Heart right ventricle (tissue), 16 donors: Measurements from ENCODE around the gene SLC25A18. TPM values are rescaled to one million over a fixed set of nuclear protein-coding genes. Genes with fewer than 3 reads are reported as not detected.

ENCODE experiments used
- ATAC-seq, 8 donors: fragments of 200-7000 bp; cut with Tn5 transposase; one replicate each; pipeline ENCODE4 v1.9.1; 2020; ENCODE audit warnings: mild to moderate bottlenecking in 8 of 8, moderate library complexity in 8 of 8, moderate number of reproducible peaks in 1 of 8
- DNase-seq, 2 donors: peaks; one replicate each; pipeline ENCODE4 v3.0.0-alpha.2; 2020
- H3K27ac ChIP-seq, 10 donors: fragments of 200-600 bp; sonication (generic) in 2 of 10; one replicate each; pipeline versions ENCODE4 v1.5.0 to v1.8.0; 2020 to 2022; ENCODE audit warnings: mild to moderate bottlenecking in 3 of 10
- H3K27me3 ChIP-seq, 7 donors: fragments of 200-600 bp; one replicate each; pipeline ENCODE4 v1.8.0; 2021 to 2022; ENCODE audit warnings: mild to moderate bottlenecking in 2 of 7
- H3K36me3 ChIP-seq, 9 donors: fragments of 200-600 bp; sonication (generic) in 1 of 9; one replicate each; pipeline versions ENCODE4 v1.5.0 to v1.8.0; 2020 to 2022; ENCODE audit warnings: mild to moderate bottlenecking in 2 of 9
- H3K4me1 ChIP-seq, 9 donors: fragments of 200-600 bp; sonication (generic) in 1 of 9; one replicate each; pipeline versions ENCODE4 v1.5.0 to v1.8.0; 2020 to 2022; ENCODE audit warnings: mild to moderate bottlenecking in 4 of 9
- H3K4me3 ChIP-seq, 10 donors: fragments of 200-600 bp; sonication (generic) in 2 of 10; one replicate each; pipeline versions ENCODE4 v1.5.0 to v1.8.0; 2020 to 2022; ENCODE audit warnings: mild to moderate bottlenecking in 7 of 10, moderate library complexity in 2 of 10
- H3K9me3 ChIP-seq, 11 donors: fragments of 200-600 bp in 10 of 11; sonication (generic) in 2 of 11; one replicate each; pipeline versions ENCODE4 v1.5.0 to v1.8.0; 2013 to 2022; ENCODE audit warnings: mild to moderate bottlenecking in 2 of 11, control low read depth in 1 of 11, moderate library complexity in 1 of 11
- WGBS, 2 donors: extraction: QIAGEN DNeasy Blood & Tissue Kit; methylation state at CpG; one replicate each; pipeline ENCODE4 v1.1.7; 2013; ENCODE audit warnings: inconsistent platforms in 1 of 2; 5-methylcytosine and 5-hydroxymethylcytosine counted together
- intact Hi-C, 10 donors: fragments of 100-400 bp; cut with DNase I; formaldehyde crosslinking; loops; one replicate each; pipeline versions ENCODE4 v1.11.1 to v1.14.2; 2022
- polyA plus RNA-seq, 2 donors: library from polyadenylated mRNA; stranded (reverse); fragments of 200-250 nt; gene quantifications; one replicate each; pipeline ENCODE4 v1.2.3, GENCODE V29; 2013
- total RNA-seq, 10 donors: library from RNA; stranded (reverse); fragmentation: NEBNext Ultra II Directional in 3 of 10; extraction: Animal tissue kit (Norgen Biotek cat#: 25700) in 3 of 10; gene quantifications; one replicate each; pipeline versions ENCODE4 v1.2.1 to v1.2.4, GENCODE V29; 2021 to 2023
- TF ChIP-seq, protein P1 (sequence below), 9 donors: fragments of 200-600 bp; sonication (generic) in 2 of 9; IDR thresholded peaks; one replicate each; pipeline versions ENCODE4 v1.5.0 to v1.8.0; 2021 to 2022; ENCODE audit warnings: antibody characterized with exemption in 9 of 9, mild to moderate bottlenecking in 5 of 9, moderate library complexity in 1 of 9
- donor health status: Arrhythmogenic right ventricular cardiomyopathy.
- donor health status: ischemic (EF 13 %, LVEDD 7.1; RV severe dilation, severe dysfunction).
- donor health status: healthy with polysubstance abuse.
- donor health status: DM: no; HTN: yes; CAD: no.
- donor health status: DM: no; HTN: no; CAD: no.
- donor health status: ischemic (EF 25% LVEDD 6.9; RV normal size, moderate dysfunction).
- donor health status: ischemic (EF 25% LVEDD 5.7; RV mildly dilated, moderate dysfunction).
- donor health status: healthy.
- donor health status: DM: yes; HTN: yes; CAD: no.
- donor health status: Ischemic cardiomyopathy.
- donor health status: ischemic (EF 35%, LVEDD 5.7; RV mildly dilated, moderate dysfunction).
- donor health status: nonischemic (EF 11% LVEDD 7.7; RV severe dilation, severe dysfunction).
- donor health status: DM: yes; HTN: yes; CAD: no.
- donor health status: PGD.
- donor health status: ischemic (EF 29% LVEDD 5.4; RV normal size, mild dysfunction).
- donor health status: nonischemic (EF 23%, LVEDD 6.1; RV moderate dilation, normal function).

The SLC25A18 gene
- total and polyA plus RNA-seq, 12 donors: 0.65 to 13.6 (median 1.1) TPM

DNA sequence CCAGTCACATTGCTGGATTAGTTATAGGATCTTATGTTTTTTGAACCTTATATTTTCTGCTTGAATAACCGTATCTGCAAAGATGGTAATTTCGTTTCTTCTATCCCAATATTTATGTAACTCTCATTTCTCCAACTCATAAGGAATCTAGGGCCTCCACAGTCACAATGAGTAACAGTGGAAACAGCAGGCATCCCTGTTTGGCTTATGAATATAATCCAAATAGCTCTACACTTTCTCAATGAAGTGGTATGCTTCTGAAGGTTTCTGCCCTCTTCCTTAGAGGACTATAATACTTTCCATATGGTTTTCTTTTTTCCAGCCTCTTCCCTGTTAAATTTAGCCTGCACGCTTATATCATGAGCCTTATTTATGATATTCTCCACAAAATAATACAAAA lies 48.8 kb downstream of the SLC25A18 start:
- DNase-seq (no peak), ATAC-seq (no peak)
- intact Hi-C loops: no loop called here
- Histone ChIP-seq H3K9me3 (no peaks in the 10 kb centered on the region), H3K4me1 (peaks cover 0 to 24% (median 16%) of the 10 kb centered on the region in 9 donors), H3K27me3 (no peaks in the 10 kb centered on the region), H3K27ac (no peak overlapping the region), H3K4me3 (no peak overlapping the region), H3K36me3 (peaks cover 0 to 97% (median 29%) of the 10 kb centered on the region in 9 donors)
- WGBS, 2 donors: 67 to 76% methylated on average over 3 of the region's 3 CpGs
- TF ChIP-seq, protein P1, sequence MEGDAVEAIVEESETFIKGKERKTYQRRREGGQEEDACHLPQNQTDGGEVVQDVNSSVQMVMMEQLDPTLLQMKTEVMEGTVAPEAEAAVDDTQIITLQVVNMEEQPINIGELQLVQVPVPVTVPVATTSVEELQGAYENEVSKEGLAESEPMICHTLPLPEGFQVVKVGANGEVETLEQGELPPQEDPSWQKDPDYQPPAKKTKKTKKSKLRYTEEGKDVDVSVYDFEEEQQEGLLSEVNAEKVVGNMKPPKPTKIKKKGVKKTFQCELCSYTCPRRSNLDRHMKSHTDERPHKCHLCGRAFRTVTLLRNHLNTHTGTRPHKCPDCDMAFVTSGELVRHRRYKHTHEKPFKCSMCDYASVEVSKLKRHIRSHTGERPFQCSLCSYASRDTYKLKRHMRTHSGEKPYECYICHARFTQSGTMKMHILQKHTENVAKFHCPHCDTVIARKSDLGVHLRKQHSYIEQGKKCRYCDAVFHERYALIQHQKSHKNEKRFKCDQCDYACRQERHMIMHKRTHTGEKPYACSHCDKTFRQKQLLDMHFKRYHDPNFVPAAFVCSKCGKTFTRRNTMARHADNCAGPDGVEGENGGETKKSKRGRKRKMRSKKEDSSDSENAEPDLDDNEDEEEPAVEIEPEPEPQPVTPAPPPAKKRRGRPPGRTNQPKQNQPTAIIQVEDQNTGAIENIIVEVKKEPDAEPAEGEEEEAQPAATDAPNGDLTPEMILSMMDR (IDR thresholded peaks at IDR 0.05): no peak

DNA sequence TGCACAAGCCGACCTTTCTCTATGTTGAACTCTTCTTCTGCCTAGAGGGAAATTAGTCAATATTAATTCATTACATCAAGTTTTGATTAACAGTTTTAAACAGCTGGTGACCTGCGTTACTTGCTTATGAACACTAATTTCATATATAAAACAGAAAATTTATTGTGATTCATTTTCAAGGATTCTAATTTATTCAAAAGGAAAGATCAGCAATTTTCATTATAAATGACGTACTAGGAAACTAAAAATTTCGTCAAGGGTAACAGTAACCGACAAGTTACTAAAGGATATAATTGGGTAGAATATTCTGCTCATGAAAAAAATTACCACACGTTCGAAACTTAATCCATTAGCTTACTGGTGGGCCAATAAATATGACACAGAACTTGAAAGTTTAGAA lies 50.0 kb downstream of the SLC25A18 start:
- Histone ChIP-seq H3K36me3 (peaks cover 0 to 97% (median 42%) of the 10 kb centered on the region in 9 donors), H3K27ac (no peak overlapping the region), H3K4me3 (no peak overlapping the region), H3K9me3 (no peaks in the 10 kb centered on the region), H3K27me3 (no peaks in the 10 kb centered on the region), H3K4me1 (peaks cover 0 to 23% (median 15%) of the 10 kb centered on the region in 9 donors)
- intact Hi-C loops: no loop called here
- DNase-seq: no peak
- ATAC-seq: no peak
- TF ChIP-seq, protein P1 (IDR thresholded peaks at IDR 0.05): no peak
- WGBS, 2 donors: 90 to 97% methylated on average over 7 of the region's 7 CpGs

DNA sequence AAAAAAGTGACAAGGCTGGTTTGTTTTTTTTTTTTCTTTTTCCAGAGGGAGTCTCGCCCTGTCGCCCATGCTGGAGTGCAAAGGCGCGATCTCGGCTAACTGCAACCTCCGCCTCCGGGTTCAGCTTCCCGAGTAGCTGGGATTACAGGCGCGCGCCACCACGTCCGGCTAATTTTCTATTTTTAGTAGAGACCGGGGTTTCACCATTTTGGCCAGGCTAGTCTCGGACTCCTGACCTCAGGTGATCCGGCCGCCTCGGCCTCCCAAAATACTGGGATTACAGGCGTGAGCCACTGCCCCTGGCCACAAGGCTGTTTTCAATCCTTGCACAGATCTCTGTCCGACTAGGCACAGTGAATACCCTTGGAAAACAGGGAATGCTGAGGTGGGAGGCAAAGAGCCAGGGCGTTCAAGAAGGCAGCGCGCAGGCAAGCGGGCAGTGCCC lies 64.7 kb downstream of the SLC25A18 start:
- H3K27me3 ChIP-seq: no peaks in the 10 kb centered on the region
- peaks cover 5 to 43% (median 25%) of the 10 kb centered on the region in 9 donors for H3K4me1 ChIP-seq
- ATAC-seq (peak in 2 of 8 donors; percentile 1 to 10), DNase-seq (no peak)
- peaks cover 0 to 36% (median 4%) of the 10 kb centered on the region in 9 donors for H3K36me3 ChIP-seq
- 9 to 11% methylated on average over 24 of the region's 24 CpGs for WGBS, 2 donors
- intact Hi-C loops: loop anchor here in 3 of 10 donors (1.0 to 5.0 kb wide), 2 partner anchors 10 to 56 kb away; partner anchors contain the start of gene BCL2L13 (in 1 of the 3)
- TF ChIP-seq, protein P1 (IDR thresholded peaks at IDR 0.05): no peak
- H3K4me3 ChIP-seq: peak overlapping the region; percentile 65 to 99 (median 90)
- H3K9me3 ChIP-seq: no peaks in the 10 kb centered on the region
- peak overlapping the region; percentile 76 to 96 (median 91) for H3K27ac ChIP-seq

DNA sequence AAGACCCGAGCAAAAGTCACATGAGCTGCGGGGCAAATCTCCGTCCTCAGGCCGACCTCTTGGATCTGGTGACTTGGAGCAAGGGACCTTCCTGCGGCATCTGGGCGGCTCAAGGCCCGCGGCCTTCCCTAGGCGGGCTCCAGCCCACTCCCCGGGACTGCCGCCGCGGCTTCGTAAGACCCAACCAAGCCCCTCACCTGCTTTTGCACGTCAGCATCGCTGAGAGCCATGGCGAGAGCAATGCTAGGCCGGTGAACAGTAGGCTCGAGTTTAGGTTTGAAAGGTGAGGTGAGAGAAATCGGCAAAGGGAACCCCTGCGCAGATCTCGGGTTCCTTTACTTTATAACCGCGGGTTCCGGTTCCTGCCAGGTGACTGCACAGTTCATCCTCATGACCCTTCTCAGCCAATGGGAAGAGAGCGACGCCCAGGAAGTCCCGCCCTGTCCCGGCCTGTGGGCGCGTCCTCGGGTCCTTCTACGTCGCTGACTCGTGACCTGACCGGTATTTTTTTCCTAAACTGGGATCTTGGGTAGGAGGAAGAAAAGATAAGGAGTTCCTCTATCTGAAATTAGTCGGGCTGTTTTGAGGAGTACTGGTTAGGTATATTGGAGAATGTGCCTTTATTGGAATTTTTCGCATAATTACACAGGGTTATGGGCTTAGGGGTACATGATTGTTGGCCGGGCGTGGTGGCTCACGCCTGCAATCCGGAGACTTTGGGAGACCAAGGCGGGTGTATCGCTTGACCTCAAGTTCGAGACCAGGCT lies 65.3 kb downstream of the SLC25A18 start, which contains the start of gene ATP6V1E1:
TSS of gene ATP6V1E1 (minus strand) at position 344 of the 767 bp plus-strand sequence. CDS start at position 230, 114 bp downstream.
- peak within 1 kb of the TSS; percentile 76 to 96 (median 91) for H3K27ac ChIP-seq
- no peaks in the 10 kb centered on the region for H3K9me3 ChIP-seq
- peaks cover 5 to 43% (median 25%) of the 10 kb centered on the region in 9 donors for H3K4me1 ChIP-seq
- H3K4me3 ChIP-seq: peak within 1 kb of the TSS; percentile 65 to 99 (median 90)
- H3K36me3 ChIP-seq: peaks cover 0 to 30% (median 4%) of the 10 kb centered on the region in 9 donors
- TF ChIP-seq, protein P1 (IDR thresholded peaks at IDR 0.05): no peak
- ATAC-seq: peak; percentile 99 to 100 (median 100)
- intact Hi-C loops: loop anchor here in 3 of 10 donors (1.0 to 5.0 kb wide), 2 partner anchors 10 to 56 kb away; partner anchors contain the start of gene BCL2L13 (in 1 of the 3)
- H3K27me3 ChIP-seq: no peaks in the 10 kb centered on the region
- peak; percentile 95 to 98 for DNase-seq
- 0% methylated on average over 45 of the region's 45 CpGs for WGBS, 2 donors
